SJCRH30 (cell line): ENCODE results near the gene TSC22D1. TPM values are rescaled to one million over a fixed set of nuclear protein-coding genes. Genes with fewer than 3 reads are reported as not detected.
A peak's percentile ranks its signal among the peaks of the same experiment; 100 is the strongest.

Source experiments
- DNase-seq, 2 experiments: peaks; one replicate each; pipeline ENCODE4 v3.0.0-alpha.2; 2015 to 2020
- H3K27ac ChIP-seq: fragments of 250-450 bp; sonication (Bioruptor Pico); 2 replicates; pipeline ENCODE4 v1.5.1; 2020; ENCODE audit warnings: mild to moderate bottlenecking, moderate library complexity
- H3K27me3 ChIP-seq: fragments of 250-450 bp; sonication (Bioruptor Pico); 2 replicates; pipeline ENCODE4 v1.5.1; 2020; ENCODE audit warnings: mild to moderate bottlenecking, moderate library complexity
- H3K36me3 ChIP-seq: fragments of 250-450 bp; sonication (Bioruptor Pico); 2 replicates; pipeline ENCODE4 v1.5.1; 2020; ENCODE audit warnings: mild to moderate bottlenecking, moderate library complexity
- H3K4me1 ChIP-seq: fragments of 250-450 bp; sonication (Bioruptor Pico); 2 replicates; pipeline ENCODE4 v1.5.1; 2020; ENCODE audit warnings: mild to moderate bottlenecking, moderate library complexity
- H3K4me3 ChIP-seq: fragments of 250-450 bp; sonication (Bioruptor Pico); 2 replicates; pipeline ENCODE4 v1.5.1; 2020; ENCODE audit warnings: mild to moderate bottlenecking, moderate library complexity
- H3K9me3 ChIP-seq: fragments of 250-450 bp; sonication (Bioruptor Pico); replicated peaks from 2 replicates; pipeline ENCODE4 v1.5.1; 2020; ENCODE audit warnings: mild to moderate bottlenecking, moderate library complexity
- total RNA-seq: library from RNA; depleted of rRNA; stranded (reverse); fragments of >200 nt; shearing (Covaris generic); gene quantifications from 2 replicates; pipeline ENCODE4 v1.2.3, GENCODE V29; 2014

Gene TSC22D1
- total RNA-seq, 1 experiment from 2014 or later = 28.0 TPM

- no peaks in the 10 kb centered on the region for H3K36me3 ChIP-seq
- H3K4me1 ChIP-seq = peaks cover 21% of the 10 kb centered on the region
- H3K4me3 ChIP-seq = no peak overlapping the region
- peak; percentile 82 to 86 for DNase-seq
- H3K27ac ChIP-seq = no peak overlapping the region
- no peaks in the 10 kb centered on the region for H3K9me3 ChIP-seq
- H3K27me3 ChIP-seq = no peaks in the 10 kb centered on the region
These were observed 150.9 kb downstream of the TSC22D1 start for GRCh38 chr13:44425041-44425814.

- H3K27ac ChIP-seq = no peak overlapping the region
- DNase-seq = no peak
These were observed 152.3 kb downstream of the TSC22D1 start for GRCh38 chr13:44423824-44424223.

DNA sequence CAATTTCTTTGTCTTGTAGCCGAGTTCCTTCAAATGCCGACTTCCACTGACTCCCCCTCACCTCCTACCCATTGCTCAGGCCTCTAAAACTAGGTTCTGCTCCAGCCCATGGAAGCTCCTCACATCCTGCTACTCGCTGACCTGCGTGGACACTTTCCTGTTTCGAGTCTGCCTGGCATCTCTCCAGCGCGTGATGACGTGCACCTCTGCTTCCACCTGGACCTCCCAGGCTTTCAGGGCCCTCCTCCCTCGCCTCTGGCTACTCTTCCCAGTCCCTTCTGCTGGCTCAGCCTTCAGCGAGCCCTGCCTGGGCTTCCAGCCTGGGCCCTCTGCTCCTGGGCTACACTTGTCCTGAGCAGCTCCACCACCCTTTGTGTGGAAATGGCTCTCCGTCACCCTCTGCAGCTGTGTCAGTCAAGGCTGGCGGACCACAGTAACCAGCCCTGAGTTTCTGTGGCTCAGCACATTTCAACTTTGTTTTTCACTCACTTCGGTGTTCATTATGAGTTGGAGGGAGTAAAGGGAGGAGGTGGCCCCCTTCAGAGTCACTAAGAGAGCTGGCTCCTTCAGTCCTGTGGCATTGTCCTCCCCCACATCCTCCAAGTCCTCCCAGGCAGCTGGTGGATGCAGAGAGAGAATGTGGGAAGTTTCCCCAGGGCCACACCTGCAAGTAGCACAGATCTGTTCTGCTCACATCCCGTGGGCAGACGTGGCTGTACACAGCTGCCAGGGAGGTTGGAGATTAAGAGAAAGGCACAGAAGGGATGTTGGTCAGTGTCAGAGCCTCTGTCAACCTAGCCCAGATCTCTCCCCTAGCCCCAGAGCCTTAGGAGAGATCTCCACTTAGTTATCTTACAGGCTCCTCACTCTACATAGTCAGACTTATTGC is 153.1 kb downstream of the TSC22D1 start:
- H3K4me1 ChIP-seq = peaks cover 21% of the 10 kb centered on the region
- H3K27me3 ChIP-seq = no peaks in the 10 kb centered on the region
- H3K9me3 ChIP-seq = no peaks in the 10 kb centered on the region
- no peak for DNase-seq
- H3K36me3 ChIP-seq = no peaks in the 10 kb centered on the region
- no peak overlapping the region for H3K27ac ChIP-seq
- H3K4me3 ChIP-seq = no peak overlapping the region

More at GRCh38 chr13:44423824-44424223, 152.3 kb downstream of the TSC22D1 start:
- Histone ChIP-seq H3K4me1 (peaks cover 21% of the 10 kb centered on the region), H3K9me3 (no peaks in the 10 kb centered on the region), H3K27me3 (no peaks in the 10 kb centered on the region), H3K4me3 (no peak overlapping the region), H3K36me3 (no peaks in the 10 kb centered on the region)

DNA sequence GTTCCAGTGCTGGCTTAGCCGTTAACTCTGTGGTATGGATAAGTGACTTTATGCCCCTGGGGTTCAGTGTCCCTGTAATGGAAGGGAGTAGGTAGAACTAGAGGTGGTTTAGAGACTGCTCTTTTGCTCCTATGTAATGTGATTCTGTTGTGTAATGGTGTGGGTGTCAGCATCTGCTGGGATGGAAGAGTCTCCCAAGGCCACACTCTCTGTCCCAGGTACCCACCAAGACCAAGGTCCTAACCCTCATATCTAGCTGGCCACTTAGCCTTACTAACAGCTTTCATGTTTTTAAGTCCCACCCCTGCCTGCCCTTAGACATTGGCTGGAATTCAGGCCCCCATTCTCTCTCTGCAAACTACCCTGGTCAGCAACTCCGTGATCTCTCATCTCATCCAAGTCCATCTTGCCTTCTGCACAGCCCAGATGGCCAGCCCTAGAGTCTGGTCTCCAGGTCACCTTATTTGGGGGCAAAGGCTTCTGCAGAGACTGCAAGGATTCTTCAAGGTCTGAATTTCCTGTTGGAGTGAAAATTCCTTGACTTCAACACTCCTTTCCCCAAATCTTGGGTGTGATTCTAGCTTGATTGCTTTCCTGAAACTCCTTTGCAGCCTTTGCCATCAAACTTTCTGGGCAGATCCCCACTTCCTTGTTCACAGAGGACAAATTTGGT is 154.1 kb downstream of the TSC22D1 start:
- no peaks in the 10 kb centered on the region for H3K9me3 ChIP-seq
- no peaks in the 10 kb centered on the region for H3K36me3 ChIP-seq
- no peaks in the 10 kb centered on the region for H3K27me3 ChIP-seq
- no peak for DNase-seq
- H3K4me3 ChIP-seq = no peak overlapping the region
- H3K4me1 ChIP-seq = peaks cover 21% of the 10 kb centered on the region
- H3K27ac ChIP-seq = no peak overlapping the region

DNA sequence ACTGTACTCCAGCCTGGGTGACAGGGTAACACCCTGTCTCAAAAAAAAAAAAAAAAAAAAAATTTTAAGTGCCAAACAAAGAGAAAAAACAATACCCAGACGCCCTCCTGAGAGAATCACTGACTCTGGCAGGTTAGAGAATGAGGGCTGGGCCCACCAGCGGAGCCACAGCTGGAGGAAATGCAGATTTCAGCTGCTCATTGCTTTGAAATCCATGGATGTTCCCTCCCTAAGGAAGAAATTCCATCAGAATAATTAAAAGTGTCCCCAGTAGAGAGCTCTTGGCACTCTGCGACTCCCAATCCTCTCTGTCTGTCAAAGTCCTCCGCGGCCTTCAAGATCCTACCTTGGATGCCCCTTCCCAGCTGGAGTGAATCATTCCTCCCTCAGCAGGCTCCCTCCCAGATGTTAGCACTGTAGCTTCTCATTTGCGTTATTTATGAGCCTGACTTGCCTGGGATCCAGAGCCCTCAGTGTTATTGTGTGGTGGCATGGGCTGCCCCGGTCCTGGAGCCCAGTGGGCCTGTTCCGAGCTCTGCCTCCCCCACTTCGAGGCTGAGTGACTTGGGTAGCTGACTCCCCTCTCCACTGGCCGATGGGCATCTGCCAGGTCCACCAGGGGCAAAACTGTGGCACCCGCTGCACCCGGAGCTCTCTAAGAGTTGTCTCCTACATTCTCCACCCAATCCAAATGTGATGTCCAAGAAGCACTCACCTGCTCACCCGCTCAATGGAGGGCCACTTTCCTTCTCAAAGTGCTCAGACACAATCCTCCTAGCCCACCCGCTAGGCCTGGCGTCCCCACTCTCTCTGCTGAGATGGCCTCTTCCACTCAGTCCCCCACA is 155.5 kb downstream of the TSC22D1 start:
- Histone ChIP-seq H3K4me3 (no peak overlapping the region), H3K4me1 (peaks cover 7% of the 10 kb centered on the region), H3K36me3 (no peaks in the 10 kb centered on the region), H3K27me3 (no peaks in the 10 kb centered on the region), H3K9me3 (no peaks in the 10 kb centered on the region), H3K27ac (no peak overlapping the region)
- no peak for DNase-seq

DNA sequence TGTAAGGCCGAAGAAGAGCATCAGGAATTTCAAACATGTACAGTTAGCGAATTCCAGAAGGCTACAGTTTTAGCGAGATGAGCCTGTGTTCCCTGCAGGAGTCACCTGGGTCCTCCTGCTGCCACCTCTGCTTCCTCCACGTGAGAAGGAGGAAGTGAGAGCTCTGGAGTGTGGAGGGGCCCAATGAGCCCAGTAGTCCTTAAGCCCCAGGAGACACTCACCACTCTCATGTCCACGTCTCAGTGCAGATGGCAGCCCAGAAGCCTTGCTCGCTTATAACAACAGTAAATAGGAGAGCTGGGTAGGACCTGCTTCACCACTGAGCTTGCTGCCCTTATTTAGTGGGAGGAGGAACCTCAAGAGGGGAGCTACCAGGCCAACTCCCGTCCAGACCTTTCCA is 158.3 kb downstream of the TSC22D1 start:
- H3K9me3 ChIP-seq = no peaks in the 10 kb centered on the region
- no peak for DNase-seq
- no peaks in the 10 kb centered on the region for H3K4me1 ChIP-seq
- H3K36me3 ChIP-seq = no peaks in the 10 kb centered on the region
- no peak overlapping the region for H3K4me3 ChIP-seq
- H3K27me3 ChIP-seq = no peaks in the 10 kb centered on the region
- no peak overlapping the region for H3K27ac ChIP-seq

- H3K4me1 ChIP-seq = no peaks in the 10 kb centered on the region
- H3K9me3 ChIP-seq = no peaks in the 10 kb centered on the region
- no peaks in the 10 kb centered on the region for H3K27me3 ChIP-seq
- H3K27ac ChIP-seq = no peak overlapping the region
- H3K4me3 ChIP-seq = no peak overlapping the region
- DNase-seq = no peak
- H3K36me3 ChIP-seq = no peaks in the 10 kb centered on the region
These were observed 158.7 kb downstream of the TSC22D1 start for GRCh38 chr13:44417446-44417845.

GRCh38 chr13:44416744-44417143 is 159.4 kb downstream of the TSC22D1 start:
- Histone ChIP-seq H3K27me3 (no peaks in the 10 kb centered on the region), H3K4me1 (no peaks in the 10 kb centered on the region), H3K4me3 (no peak overlapping the region), H3K9me3 (no peaks in the 10 kb centered on the region), H3K27ac (no peak overlapping the region), H3K36me3 (no peaks in the 10 kb centered on the region)
- DNase-seq = no peak

DNA sequence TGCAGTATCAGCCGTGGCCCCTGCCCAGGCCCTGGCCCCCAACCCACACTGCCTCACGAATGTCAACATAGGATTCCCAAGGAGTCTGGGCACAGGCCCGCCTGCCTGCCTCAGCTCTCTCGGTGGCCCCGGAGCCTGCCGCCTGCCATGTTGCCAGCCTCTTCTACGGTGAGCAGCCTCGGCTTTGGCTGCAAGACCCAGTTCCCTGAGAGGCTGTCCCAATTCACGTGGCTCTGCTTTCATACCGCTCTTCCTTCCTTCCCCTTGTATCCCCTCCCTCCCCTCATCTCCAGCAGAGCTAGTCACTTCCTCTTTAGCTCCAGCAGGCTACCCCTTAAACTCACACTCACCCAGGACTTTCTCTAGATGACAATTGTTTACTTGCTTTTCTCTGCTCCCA is 159.8 kb downstream of the TSC22D1 start:
- Histone ChIP-seq H3K36me3 (no peaks in the 10 kb centered on the region), H3K4me1 (no peaks in the 10 kb centered on the region), H3K27ac (no peak overlapping the region), H3K4me3 (no peak overlapping the region), H3K9me3 (no peaks in the 10 kb centered on the region), H3K27me3 (no peaks in the 10 kb centered on the region)
- DNase-seq = no peak

DNA sequence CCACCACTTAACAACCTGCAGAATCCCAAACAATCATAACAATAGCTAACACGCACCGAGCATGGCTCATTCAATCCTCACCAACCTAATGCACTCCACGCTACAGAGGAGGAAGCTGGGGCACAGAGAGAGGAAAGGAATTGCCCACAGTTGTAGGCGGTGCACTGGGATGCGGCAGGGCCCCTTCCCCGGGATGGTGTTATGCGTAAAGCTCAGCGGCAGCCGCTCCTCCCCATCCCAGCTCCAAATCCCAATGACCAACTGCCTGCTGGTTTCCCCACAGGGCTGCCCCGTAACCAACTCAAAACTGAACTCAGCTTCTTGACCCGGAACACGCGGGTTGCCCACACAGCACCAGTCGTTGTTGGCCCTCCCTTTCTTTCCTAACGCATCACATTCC is 160.3 kb downstream of the TSC22D1 start:
- Histone ChIP-seq H3K27ac (no peak overlapping the region), H3K4me3 (no peak overlapping the region), H3K36me3 (no peaks in the 10 kb centered on the region), H3K4me1 (no peaks in the 10 kb centered on the region), H3K27me3 (no peaks in the 10 kb centered on the region), H3K9me3 (no peaks in the 10 kb centered on the region)
- no peak for DNase-seq

DNA sequence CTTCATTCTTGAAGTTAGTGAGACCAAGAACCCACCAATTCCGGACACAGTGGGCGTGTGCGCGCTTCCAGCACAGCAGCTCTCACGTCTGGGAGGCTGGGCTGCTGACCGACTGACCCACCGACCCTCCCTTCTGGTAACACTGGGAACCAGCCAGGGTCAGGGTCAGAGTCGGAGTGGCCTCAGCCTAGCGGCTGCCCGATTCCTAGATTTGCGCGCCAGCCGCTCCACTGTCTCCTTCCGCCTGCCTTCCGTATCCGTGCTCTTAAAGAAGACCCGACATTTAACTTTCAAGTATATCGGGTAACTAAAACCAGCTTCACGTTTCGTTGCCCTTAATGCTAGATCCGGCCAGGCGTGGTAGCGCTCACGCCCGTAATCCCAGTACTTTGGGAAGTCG is 161.4 kb downstream of the TSC22D1 start:
- no peak for DNase-seq
- Histone ChIP-seq H3K4me3 (no peak overlapping the region), H3K4me1 (no peaks in the 10 kb centered on the region), H3K9me3 (no peaks in the 10 kb centered on the region), H3K27me3 (no peaks in the 10 kb centered on the region), H3K27ac (no peak overlapping the region), H3K36me3 (no peaks in the 10 kb centered on the region)

DNA sequence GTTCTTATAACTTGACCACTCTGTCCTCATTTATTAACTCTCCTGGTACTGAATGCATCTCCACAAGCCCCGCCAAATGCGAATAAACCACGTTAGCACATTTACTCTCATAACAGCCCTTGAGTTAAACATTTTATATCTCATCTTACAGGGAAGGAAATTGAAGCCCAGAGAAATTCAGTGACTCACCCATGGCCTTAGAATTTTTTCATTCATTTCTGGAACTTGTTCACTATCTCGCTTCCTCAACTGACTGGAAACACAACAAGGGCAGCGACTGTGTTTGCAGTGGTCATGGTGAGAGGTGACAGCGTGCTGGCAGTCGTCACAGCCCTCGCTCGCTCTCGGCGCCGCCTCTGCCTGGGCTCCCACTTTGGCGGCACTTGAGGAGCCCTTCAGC is 163.0 kb downstream of the TSC22D1 start:
- Histone ChIP-seq H3K9me3 (no peaks in the 10 kb centered on the region), H3K4me3 (no peak overlapping the region), H3K27ac (no peak overlapping the region), H3K4me1 (no peaks in the 10 kb centered on the region), H3K27me3 (no peaks in the 10 kb centered on the region), H3K36me3 (no peaks in the 10 kb centered on the region)
- DNase-seq = no peak

DNA sequence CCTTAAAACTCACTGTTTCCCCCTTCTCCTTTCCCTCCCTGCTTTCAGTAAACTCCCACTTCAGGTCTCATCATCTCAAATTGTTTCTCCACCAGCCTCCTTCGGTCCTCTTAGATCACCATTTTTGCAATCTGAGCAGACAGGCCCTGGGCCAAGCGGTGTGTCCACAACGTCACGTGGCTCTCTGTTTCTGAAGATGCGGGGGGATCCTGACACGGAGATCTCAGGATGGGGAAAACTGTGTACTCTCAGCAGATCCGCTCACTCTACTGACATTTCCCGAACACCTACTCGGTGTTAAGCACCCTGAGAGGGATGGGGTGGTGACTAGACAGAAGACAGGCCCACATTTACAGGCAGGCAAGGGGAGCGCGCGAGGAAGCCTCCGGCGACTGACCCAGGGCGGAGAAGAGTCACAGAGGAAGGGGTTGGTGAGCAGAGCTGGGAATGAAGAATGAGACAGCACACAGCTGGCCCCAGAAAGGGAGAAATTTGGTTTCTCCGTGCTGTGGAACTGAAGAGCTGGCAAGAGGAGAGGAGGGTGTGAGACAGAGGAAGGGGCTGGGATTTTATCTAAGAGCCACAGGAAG is 163.7 kb downstream of the TSC22D1 start:
- Histone ChIP-seq H3K27me3 (0 out of 2 replicates have a peak, but pooled peaks cover 3% of the 10 kb centered on the region), H3K4me1 (no peaks in the 10 kb centered on the region), H3K36me3 (no peaks in the 10 kb centered on the region), H3K4me3 (no peak overlapping the region), H3K9me3 (no peaks in the 10 kb centered on the region), H3K27ac (no peak overlapping the region)
- no peak for DNase-seq

- 0 out of 2 replicates have a peak, but pooled peaks cover 3% of the 10 kb centered on the region for H3K27me3 ChIP-seq
- H3K27ac ChIP-seq = no peak overlapping the region
- no peak for DNase-seq
- H3K9me3 ChIP-seq = no peaks in the 10 kb centered on the region
- no peak overlapping the region for H3K4me3 ChIP-seq
- no peaks in the 10 kb centered on the region for H3K4me1 ChIP-seq
- no peaks in the 10 kb centered on the region for H3K36me3 ChIP-seq
These were observed 164.3 kb downstream of the TSC22D1 start for GRCh38 chr13:44411841-44412240.
